Measurements from ENCODE around the gene CCL3.

DNA sequence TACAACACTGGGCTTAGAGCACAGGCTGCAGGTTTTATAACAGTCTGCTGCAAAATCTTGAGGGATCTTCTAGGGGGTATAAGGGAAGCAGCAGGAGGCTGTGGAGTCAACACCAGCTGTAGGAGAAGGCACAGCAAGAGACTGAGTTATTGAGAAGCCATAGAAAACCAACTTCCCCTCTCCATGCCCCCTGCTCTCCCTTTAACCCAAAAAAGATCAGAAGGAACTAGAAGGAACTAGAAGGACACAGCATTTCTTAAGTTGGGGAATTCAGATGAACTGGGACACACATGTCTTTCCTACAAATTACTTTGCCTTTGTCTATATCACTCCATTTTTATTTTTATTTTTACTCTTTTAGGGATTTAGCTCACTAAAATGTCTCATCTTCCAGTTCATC is 32.0 kb downstream of the CCL3 start:
- TF ChIP-seq EZH2 (IDR thresholded peaks at IDR 0.05; ENCODE audit: low read length) (no peak), CTCF (optimal IDR thresholded peaks at IDR 0.05 in 1 of 3, IDR thresholded peaks at IDR 0.05 in 1 of 3, conservative IDR thresholded peaks at IDR 0.05 in 1 of 3; ENCODE audit: extremely low read depth in 1 of 3, insufficient read depth in 2 of 3, low read length in 3 of 3) (no peak)

Data from keratinocyte (primary cell).